Stimulated activated CD4-positive, alpha-beta T cell treated with anti-CD3 and anti-CD28 coated beads, TNF-alpha, amount 100 ng/mL, for 1 hour (primary cell): ENCODE measurements around the gene EBPL.
A peak's percentile ranks its signal among the peaks of the same experiment; 100 is the strongest.
"Not testable (repeated sequence)": the region's sequence is repeated elsewhere in the genome, so short reads cannot be mapped to it uniquely, and the experiment has no call there.

Experiments
- DNase-seq, 3 donors: peaks; one replicate each; pipeline ENCODE4 v3.0.0-alpha.2; 2020; ENCODE audit warnings: low read depth in 3 of 3, low spot score in 1 of 3

Gene EBPL

GRCh38 chr13:49690995-49691784 lies at the start of gene EBPL:
EBPL (minus strand) TSS chr13:49691486; CDS start chr13:49691424, 62 bp downstream.
- DNase-seq, result peak; percentile 50 to 90 (median 64)

- DNase-seq, result no peak
These were observed 49.6 kb upstream of the EBPL start for GRCh38 chr13:49740870-49741269.

GRCh38 chr13:49739498-49740187 lies 48.4 kb upstream of the EBPL start:
- no peak for DNase-seq

- DNase-seq, result no peak
These were observed 42.1 kb upstream of the EBPL start for GRCh38 chr13:49733181-49733951.

DNA sequence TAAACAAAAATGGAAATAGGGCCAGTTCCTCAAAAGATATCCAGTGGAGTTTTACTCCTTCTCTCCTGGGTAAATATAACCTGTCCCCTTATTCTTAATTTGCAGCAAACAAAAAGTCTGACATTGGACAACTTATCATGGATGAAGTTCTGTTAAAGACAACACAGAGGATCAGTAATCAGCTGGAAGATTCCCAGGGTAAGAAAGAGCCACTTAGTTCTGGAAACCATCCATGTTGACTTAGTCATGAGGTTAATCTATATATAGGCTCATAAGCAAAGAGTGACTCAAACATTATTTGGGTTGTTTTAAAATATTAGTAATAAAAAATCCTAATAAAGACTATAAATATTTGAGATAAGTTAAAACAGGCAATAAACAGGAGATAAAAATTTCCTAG lies 40.5 kb upstream of the EBPL start:
- no peak for DNase-seq

- DNase-seq, result no peak
These were observed 25.3 kb upstream of the EBPL start for GRCh38 chr13:49716615-49717014.

GRCh38 chr13:49714757-49715156 lies 23.5 kb upstream of the EBPL start:
- no peak for DNase-seq

GRCh38 chr13:49711218-49711863 lies 20.1 kb upstream of the EBPL start:
- DNase-seq, result no peak

DNA sequence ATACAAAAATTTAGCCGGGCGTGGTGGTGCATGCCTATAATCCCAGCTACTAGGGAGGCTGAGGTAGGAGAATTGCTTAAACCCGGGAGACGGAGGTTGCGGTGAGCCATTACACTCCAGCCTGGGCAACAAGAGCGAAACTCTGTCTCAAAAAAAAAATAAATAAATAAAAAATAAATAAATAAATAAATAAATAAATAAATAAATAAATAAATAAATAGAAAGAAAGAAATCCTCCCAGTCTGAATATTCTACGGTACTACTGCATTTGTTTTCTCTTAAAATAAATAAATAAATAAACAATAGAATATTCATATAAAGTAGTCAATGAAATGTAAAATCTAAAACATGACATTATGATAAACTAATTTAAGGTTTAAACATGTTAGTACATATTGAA lies 13.0 kb upstream of the EBPL start:
- DNase-seq, result not testable (repeated sequence)

DNA sequence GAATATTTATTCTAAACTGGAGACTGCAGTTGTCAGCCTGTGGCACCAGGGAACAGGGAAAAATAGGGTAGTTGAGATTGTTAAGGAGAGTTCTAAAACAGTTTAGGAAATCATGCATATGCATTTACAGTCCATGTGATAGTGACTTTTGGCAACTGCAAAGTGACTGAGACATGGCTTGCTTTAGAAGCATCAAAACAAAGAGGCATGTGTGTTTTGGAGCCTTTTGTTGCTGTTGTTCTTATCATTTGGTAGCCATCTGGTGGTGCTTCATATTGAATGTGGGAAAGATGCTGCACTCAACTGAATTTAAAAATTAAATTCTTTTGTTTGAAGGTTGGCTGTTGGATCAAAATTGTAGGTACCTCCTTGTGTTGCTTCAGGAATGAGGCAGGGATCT lies 10.2 kb upstream of the EBPL start:
- DNase-seq, result no peak

- no peak for DNase-seq
These were observed 6.2 kb upstream of the EBPL start for GRCh38 chr13:49697468-49697867.

- DNase-seq, result no peak
These were observed 3.2 kb upstream of the EBPL start for GRCh38 chr13:49694446-49694845.

- DNase-seq, result no peak
These were observed 2.6 kb upstream of the EBPL start for GRCh38 chr13:49693877-49694276.

DNA sequence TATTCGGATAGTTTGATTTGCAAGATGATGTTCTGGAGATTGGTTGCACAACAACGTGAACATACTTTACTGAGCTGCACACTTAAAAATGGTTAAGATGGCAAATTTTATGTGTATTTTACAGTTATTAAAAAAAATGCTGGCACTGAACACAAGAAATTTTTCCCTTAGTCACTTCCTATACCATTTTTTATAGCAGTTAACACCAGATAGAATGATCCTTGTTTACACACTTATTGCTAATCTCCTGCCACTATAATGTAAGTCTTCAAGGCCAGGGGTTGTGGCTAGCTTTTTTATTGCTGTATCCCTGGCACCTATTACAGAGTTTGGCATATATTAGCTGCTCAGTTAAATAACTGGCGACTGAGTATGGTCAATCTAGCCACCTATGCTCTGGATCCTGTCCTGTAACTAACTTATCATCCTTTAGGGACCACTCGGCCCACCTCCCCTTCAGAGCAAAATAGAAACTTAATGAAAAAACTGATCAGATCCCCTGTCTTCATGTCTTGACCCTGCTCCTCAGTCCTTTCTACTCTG lies 2.0 kb upstream of the EBPL start:
- DNase-seq, result no peak

GRCh38 chr13:49690133-49690994 lies 922 bp downstream of the EBPL start:
- DNase-seq, result no peak

DNA sequence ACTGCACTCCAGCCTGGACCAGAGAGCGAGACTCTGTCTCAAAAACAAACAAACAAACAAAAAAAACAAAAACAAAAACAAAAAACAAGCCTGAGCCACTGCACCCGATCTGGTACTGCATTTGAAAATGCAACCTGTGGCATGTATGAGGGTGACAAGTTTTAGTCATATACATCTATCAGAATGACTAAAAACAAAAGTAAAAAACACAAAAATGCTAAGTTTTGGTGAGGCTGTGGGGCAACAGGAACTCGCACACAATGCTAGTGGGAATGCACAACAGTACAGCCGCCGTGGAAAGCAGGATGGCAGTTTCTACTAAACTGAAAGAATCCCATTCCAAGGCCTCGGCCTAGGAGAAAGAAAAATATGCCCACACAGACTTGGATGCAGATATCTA lies 7.8 kb downstream of the EBPL start:
- DNase-seq, result no peak

DNA sequence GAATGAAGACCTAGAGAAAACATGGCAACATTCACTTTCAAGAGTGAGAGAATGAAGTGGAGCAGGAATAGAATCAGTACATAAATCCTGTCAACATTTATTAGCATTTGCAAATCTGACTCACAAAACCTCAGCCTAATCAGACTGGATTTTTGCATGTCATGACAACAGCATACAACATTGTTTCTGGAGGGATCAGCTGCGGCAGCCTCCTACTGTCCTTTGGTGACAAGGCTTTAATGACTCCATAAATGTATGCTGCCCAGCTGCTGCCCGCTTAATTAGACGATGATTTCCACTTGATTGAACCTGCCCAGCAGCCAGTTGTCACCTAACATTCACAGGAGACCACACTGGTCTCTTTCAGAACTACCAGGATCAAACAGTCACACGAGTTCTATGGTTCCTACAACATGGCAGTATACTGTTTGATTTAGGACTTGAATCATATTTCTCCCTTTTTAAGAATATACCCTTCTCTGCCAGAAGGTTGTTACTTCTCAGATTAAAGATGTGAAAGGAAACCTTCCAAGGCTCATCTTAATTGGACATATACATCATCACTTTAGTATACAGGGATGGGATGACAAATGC lies 9.3 kb downstream of the EBPL start:
- no peak for DNase-seq

GRCh38 chr13:49679246-49679645 lies 12.0 kb downstream of the EBPL start:
- no peak for DNase-seq

DNA sequence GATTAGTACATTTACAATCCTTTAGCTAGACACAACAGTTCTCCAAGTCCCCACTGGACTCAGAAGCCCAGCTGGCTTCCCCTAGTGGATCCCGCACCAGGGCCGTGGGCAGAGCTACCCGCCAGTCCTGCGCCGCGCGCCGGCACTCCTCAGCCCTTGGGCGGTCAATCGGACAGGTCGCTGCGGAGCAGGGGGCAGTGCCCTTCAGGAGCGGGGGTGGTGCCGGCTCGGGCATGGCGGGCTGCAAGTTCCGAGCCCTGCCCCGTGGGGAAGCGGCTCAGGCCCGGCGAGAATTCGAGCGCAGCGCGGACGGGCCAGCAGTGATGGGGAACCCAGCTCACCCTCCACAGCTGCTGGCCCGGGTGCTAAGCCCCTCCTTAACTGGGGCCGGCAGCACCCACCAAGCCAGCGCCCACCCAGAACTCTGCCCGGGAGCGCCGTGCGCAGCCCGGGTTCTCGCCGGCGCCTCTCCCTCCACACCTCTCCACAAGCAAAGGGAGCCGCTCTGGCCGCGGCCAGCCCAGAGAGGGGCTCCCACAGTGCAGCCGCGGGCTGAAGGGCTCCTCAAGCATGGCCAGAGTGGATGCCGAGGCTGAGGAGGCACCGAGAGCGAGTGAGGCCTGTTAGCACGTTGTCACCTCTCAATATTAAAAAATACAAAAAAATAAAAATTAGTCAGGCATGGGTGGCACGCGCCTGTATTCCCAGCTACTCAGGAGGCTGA lies 12.9 kb downstream of the EBPL start:
- no peak for DNase-seq
